ENCODE results near the gene PSMD12.

GRCh38 chr17:67388986-67389385 lies 22.6 kb upstream of the PSMD12 start:
- TF ChIP-seq POLR2AphosphoS5 (IDR thresholded peaks at IDR 0.05; ENCODE audit: low read depth, low read length) (no peak), TAF1 (IDR thresholded peaks at IDR 0.05; ENCODE audit: borderline replicate concordance, insufficient read depth, low read length) (no peak), SIN3A (IDR thresholded peaks at IDR 0.05; ENCODE audit: borderline replicate concordance, insufficient read depth, low read length) (no peak), FOXP2 (optimal IDR thresholded peaks at IDR 0.05; ENCODE audit: borderline replicate concordance, extremely low read depth, extremely low read length, insufficient read depth) (no peak)
- TF ChIP-seq, protein P1, sequence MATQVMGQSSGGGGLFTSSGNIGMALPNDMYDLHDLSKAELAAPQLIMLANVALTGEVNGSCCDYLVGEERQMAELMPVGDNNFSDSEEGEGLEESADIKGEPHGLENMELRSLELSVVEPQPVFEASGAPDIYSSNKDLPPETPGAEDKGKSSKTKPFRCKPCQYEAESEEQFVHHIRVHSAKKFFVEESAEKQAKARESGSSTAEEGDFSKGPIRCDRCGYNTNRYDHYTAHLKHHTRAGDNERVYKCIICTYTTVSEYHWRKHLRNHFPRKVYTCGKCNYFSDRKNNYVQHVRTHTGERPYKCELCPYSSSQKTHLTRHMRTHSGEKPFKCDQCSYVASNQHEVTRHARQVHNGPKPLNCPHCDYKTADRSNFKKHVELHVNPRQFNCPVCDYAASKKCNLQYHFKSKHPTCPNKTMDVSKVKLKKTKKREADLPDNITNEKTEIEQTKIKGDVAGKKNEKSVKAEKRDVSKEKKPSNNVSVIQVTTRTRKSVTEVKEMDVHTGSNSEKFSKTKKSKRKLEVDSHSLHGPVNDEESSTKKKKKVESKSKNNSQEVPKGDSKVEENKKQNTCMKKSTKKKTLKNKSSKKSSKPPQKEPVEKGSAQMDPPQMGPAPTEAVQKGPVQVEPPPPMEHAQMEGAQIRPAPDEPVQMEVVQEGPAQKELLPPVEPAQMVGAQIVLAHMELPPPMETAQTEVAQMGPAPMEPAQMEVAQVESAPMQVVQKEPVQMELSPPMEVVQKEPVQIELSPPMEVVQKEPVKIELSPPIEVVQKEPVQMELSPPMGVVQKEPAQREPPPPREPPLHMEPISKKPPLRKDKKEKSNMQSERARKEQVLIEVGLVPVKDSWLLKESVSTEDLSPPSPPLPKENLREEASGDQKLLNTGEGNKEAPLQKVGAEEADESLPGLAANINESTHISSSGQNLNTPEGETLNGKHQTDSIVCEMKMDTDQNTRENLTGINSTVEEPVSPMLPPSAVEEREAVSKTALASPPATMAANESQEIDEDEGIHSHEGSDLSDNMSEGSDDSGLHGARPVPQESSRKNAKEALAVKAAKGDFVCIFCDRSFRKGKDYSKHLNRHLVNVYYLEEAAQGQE (IDR thresholded peaks at IDR 0.05; ENCODE audit: insufficient read depth in 1 of 2, low read depth in 2 of 2, low read length in 2 of 2), result no peak

All from PFSK-1 (cell line).